HL-60 (cell line): Measurements from ENCODE around the gene IP6K1.

ENCODE experiments used
- DNase-seq, 2 experiments: peaks; one replicate each; pipeline ENCODE4 v3.0.0-alpha.2; 2010 to 2020; ENCODE audit warnings: low read depth in 1 of 2, low spot score in 1 of 2
- H3K27ac ChIP-seq: fragments of 250-450 bp; sonication (Bioruptor Pico); replicated peaks from 2 replicates; pipeline ENCODE4 v1.5.1; 2020; ENCODE audit warnings: mild to moderate bottlenecking, moderate library complexity
- H3K27me3 ChIP-seq: fragments of 250-450 bp; sonication (Bioruptor Pico); 2 replicates; pipeline ENCODE4 v1.5.1; 2021; ENCODE audit warnings: mild to moderate bottlenecking, moderate library complexity; ENCODE audit not compliant: insufficient read depth, poor library complexity, severe bottlenecking
- H3K4me3 ChIP-seq: replicated peaks from 2 replicates; pipeline ENCODE4 v1.5.1; 2011; ENCODE audit warnings: mild to moderate bottlenecking, control low read depth, low read length; ENCODE audit not compliant: insufficient read depth
- GABPA ChIP-seq: IDR thresholded peaks from 2 replicates; pipeline ENCODE4 v1.6.1; 2012; ENCODE audit warnings: low read depth
- POLR2AphosphoS5 ChIP-seq: IDR thresholded peaks from 2 replicates; pipeline ENCODE4 v1.6.1; 2012; ENCODE audit warnings: low read depth
- SPI1 ChIP-seq: IDR thresholded peaks from 2 replicates; pipeline ENCODE4 v1.6.1; 2012; ENCODE audit warnings: low read depth, mild to moderate bottlenecking, borderline replicate concordance
- TF ChIP-seq, protein P1 (sequence below): IDR thresholded peaks from 2 replicates; pipeline ENCODE4 v1.6.1; 2012; ENCODE audit warnings: low read depth; ENCODE audit not compliant: insufficient replicate concordance
- TF ChIP-seq, protein P2 (sequence below): IDR thresholded peaks from one replicate; pipeline ENCODE4 v1.5.1; 2011; ENCODE audit warnings: low read length, control low read depth, inconsistent platforms; ENCODE audit not compliant: insufficient read depth

Gene IP6K1

DNA sequence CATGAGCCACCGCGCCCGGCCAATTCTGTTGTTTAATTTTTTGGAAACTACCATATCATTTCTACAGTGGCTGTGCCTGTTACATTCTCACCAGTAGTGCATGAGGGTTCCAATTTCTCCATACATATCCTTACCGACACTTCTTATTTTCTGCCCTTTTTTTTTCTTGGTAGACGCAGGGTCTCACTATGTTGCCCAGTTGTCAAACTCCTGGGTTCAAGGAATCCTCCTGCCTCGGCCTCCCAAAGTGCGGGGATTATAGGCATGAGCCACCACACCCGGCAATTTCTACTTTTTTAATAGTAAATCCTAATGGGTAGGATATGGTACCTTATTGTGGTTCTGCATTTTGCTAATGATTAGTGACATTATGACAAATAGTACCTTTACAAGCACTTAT lies 76.5 kb downstream of the IP6K1 start:
- H3K27ac ChIP-seq = no peak overlapping the region
- H3K4me3 ChIP-seq = no peak overlapping the region
- no peaks in the 10 kb centered on the region for H3K27me3 ChIP-seq
- no peak for DNase-seq
- TF ChIP-seq GABPA = no peak
- TF ChIP-seq, protein P1, sequence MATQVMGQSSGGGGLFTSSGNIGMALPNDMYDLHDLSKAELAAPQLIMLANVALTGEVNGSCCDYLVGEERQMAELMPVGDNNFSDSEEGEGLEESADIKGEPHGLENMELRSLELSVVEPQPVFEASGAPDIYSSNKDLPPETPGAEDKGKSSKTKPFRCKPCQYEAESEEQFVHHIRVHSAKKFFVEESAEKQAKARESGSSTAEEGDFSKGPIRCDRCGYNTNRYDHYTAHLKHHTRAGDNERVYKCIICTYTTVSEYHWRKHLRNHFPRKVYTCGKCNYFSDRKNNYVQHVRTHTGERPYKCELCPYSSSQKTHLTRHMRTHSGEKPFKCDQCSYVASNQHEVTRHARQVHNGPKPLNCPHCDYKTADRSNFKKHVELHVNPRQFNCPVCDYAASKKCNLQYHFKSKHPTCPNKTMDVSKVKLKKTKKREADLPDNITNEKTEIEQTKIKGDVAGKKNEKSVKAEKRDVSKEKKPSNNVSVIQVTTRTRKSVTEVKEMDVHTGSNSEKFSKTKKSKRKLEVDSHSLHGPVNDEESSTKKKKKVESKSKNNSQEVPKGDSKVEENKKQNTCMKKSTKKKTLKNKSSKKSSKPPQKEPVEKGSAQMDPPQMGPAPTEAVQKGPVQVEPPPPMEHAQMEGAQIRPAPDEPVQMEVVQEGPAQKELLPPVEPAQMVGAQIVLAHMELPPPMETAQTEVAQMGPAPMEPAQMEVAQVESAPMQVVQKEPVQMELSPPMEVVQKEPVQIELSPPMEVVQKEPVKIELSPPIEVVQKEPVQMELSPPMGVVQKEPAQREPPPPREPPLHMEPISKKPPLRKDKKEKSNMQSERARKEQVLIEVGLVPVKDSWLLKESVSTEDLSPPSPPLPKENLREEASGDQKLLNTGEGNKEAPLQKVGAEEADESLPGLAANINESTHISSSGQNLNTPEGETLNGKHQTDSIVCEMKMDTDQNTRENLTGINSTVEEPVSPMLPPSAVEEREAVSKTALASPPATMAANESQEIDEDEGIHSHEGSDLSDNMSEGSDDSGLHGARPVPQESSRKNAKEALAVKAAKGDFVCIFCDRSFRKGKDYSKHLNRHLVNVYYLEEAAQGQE = no peak
- no peak for TF ChIP-seq POLR2AphosphoS5
- TF ChIP-seq, protein P2, sequence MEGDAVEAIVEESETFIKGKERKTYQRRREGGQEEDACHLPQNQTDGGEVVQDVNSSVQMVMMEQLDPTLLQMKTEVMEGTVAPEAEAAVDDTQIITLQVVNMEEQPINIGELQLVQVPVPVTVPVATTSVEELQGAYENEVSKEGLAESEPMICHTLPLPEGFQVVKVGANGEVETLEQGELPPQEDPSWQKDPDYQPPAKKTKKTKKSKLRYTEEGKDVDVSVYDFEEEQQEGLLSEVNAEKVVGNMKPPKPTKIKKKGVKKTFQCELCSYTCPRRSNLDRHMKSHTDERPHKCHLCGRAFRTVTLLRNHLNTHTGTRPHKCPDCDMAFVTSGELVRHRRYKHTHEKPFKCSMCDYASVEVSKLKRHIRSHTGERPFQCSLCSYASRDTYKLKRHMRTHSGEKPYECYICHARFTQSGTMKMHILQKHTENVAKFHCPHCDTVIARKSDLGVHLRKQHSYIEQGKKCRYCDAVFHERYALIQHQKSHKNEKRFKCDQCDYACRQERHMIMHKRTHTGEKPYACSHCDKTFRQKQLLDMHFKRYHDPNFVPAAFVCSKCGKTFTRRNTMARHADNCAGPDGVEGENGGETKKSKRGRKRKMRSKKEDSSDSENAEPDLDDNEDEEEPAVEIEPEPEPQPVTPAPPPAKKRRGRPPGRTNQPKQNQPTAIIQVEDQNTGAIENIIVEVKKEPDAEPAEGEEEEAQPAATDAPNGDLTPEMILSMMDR = no peak
- TF ChIP-seq SPI1 = no peak

DNA sequence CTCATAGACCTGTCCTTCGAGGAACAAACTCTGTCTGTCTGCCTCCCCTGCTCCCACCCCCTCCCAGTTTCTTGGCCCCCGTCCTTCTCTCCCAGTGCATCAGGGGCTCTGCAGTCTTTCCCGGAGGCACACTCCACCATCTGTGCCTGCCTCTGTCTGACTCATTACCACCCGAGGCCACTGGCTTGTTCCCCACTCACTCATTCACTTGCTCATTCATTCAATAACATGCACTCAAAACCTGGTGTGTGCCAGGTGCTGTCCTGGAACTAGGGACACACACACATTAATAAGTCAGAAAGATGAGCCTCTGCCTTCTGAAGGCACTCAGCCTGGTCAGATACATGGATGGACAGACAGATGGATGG lies 79.2 kb downstream of the IP6K1 start:
- no peak for DNase-seq
- Histone ChIP-seq H3K27me3 (no peaks in the 10 kb centered on the region), H3K4me3 (no peak overlapping the region), H3K27ac (no peak overlapping the region)
- TF ChIP-seq, protein P2 = no peak
- TF ChIP-seq, protein P1 = no peak
- TF ChIP-seq SPI1 (no peak), GABPA (no peak)

DNA sequence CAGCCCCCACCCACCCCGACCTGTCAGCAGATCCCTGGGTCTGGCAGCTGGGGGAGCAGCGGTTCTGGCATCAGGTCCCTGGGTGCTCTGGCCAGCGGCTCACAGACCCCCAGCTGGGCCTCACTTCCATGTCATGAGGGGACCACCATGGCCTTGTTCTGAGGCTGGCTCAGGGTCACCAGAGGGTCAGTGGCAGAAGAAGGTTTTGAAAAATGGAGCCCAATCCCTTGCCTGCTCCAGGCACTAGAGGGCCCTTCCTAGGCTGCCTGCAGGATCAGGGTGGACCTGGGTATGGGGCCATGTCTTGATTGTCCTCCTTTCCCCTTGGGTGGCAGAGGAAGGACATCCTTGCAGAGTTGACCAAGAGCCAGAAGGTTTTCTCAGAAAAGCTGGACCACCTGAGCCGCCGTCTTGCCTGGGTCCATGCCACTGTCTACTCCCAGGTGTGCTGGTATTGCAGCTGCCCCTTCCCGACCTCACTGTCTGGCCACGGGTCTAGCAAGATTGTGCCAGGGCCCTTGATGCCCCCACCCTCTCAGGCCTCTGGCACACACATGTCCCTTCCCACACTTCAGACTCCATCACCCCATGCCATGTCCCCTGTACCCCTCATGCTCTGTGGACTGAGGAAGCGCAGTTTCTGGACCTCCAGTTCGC lies 79.8 kb downstream of the IP6K1 start:
- no peaks in the 10 kb centered on the region for H3K27me3 ChIP-seq
- no peak overlapping the region for H3K4me3 ChIP-seq
- no peak for DNase-seq
- TF ChIP-seq, protein P1 = no peak
- TF ChIP-seq, protein P2 = no peak
- TF ChIP-seq GABPA = no peak
- TF ChIP-seq SPI1 = no peak
- TF ChIP-seq POLR2AphosphoS5 = no peak
- no peak overlapping the region for H3K27ac ChIP-seq
